RWPE1 (cell line): ENCODE data around the gene ASPA.
"Not testable (repeated sequence)": the region's sequence is repeated elsewhere in the genome, so short reads cannot be mapped to it uniquely, and the experiment has no call there.

Experiments used
- CTCF ChIA-PET: fragments of 350-600 bp; sonication (Branson Sonifier 250); formaldehyde crosslinking; extraction: SDS; loops from one replicate; lab custom pipeline; 2021; lab: Yijun Ruan, JAX
- POLR2A ChIA-PET: fragments of 400-600 bp; formaldehyde crosslinking; extraction: SDS; loops from one replicate; lab custom pipeline; 2020; ENCODE audit warnings: antibody characterized with exemption; ENCODE audit not compliant: low non-redundant PET; lab: Yijun Ruan, JAX
- DNase-seq: peaks from one replicate; pipeline ENCODE4 v3.0.0; 2012; ENCODE audit warnings: low spot score
- H3K27ac ChIP-seq: fragments of 450-650 bp; 2 replicates; pipeline ENCODE4 v1.5.1; 2017
- CTCF ChIP-seq: fragments of 450-650 bp; conservative IDR thresholded peaks from 2 replicates; pipeline ENCODE4 v1.5.1; 2017; ENCODE audit warnings: low read depth, mild to moderate bottlenecking

Gene ASPA

GRCh38 chr17:3513305-3514035, 37.7 kb downstream of the ASPA start:
- ChIA-PET POLR2A (no interaction called here), CTCF (interaction anchor here (0.6 kb wide), 2 partner anchors 31 to 1484 kb away, joined by 3 read pairs; partner anchors contain the start of gene INCA1)
- no peak for DNase-seq
- H3K27ac ChIP-seq = no peak overlapping the region
- no peak for TF ChIP-seq CTCF

GRCh38 chr17:3514167-3514566, 38.4 kb downstream of the ASPA start:
- CTCF ChIA-PET = interaction anchor here (0.6 kb wide), 2 partner anchors 30 to 1483 kb away, joined by 3 read pairs; partner anchors contain the start of gene INCA1
- DNase-seq, H3K27ac ChIP-seq, POLR2A ChIA-PET: not testable (repeated sequence)

- TF ChIP-seq CTCF = no peak
- H3K27ac ChIP-seq = no peak overlapping the region
- ChIA-PET POLR2A (no interaction called here), CTCF (no interaction called here)
- no peak for DNase-seq
Observed at GRCh38 chr17:3514873-3515272, 39.1 kb downstream of the ASPA start.

- CTCF ChIA-PET, POLR2A ChIA-PET, H3K27ac ChIP-seq, DNase-seq: not testable (repeated sequence)
Observed at GRCh38 chr17:3519472-3519871, 43.7 kb downstream of the ASPA start.

- no peak for DNase-seq
- ChIA-PET POLR2A (no interaction called here), CTCF (no interaction called here)
- no peak for TF ChIP-seq CTCF
- no peak overlapping the region for H3K27ac ChIP-seq
Observed at GRCh38 chr17:3524024-3524423, 48.2 kb downstream of the ASPA start.

- POLR2A ChIA-PET = no interaction called here
- CTCF ChIA-PET = interaction anchor here (0.7 kb wide), 1 partner anchor 638 kb away, joined by 3 read pairs; no protein-coding TSS in a partner anchor
- no peak overlapping the region for H3K27ac ChIP-seq
- no peak for TF ChIP-seq CTCF
- DNase-seq = no peak
Observed at GRCh38 chr17:3526491-3526890, 50.7 kb downstream of the ASPA start.

GRCh38 chr17:3526971-3527370, 51.2 kb downstream of the ASPA start:
- CTCF ChIA-PET = no interaction called here
- DNase-seq = no peak

More at GRCh38 chr17:3526971-3527370, 51.2 kb downstream of the ASPA start:
- no peak for TF ChIP-seq CTCF
- H3K27ac ChIP-seq = no peak overlapping the region
- POLR2A ChIA-PET = no interaction called here
